Activated naive CD8-positive, alpha-beta T cell treated with anti-CD3 and anti-CD28 coated beads, Interleukin-2, amount 50 U/mL, for 24 hours (primary cell): ENCODE data around the gene ACSL4.
A peak's percentile ranks its signal among the peaks of the same experiment; 100 is the strongest.

Source experiments
- ATAC-seq: fragments of 150-1000 bp; cut with Tn5 transposase; one replicate; pipeline ENCODE4 v1.10.0; 2021
- DNase-seq: peaks from one replicate; pipeline ENCODE4 v3.0.0; 2021
- H3K27ac Mint-ChIP-seq: one replicate; pipeline ENCODE4 v1.8.0; 2021; ENCODE audit warnings: mild to moderate bottlenecking, mixed read lengths
- H3K27me3 Mint-ChIP-seq: one replicate; pipeline ENCODE4 v1.8.0; 2021; ENCODE audit warnings: mixed read lengths
- H3K36me3 Mint-ChIP-seq: one replicate; pipeline ENCODE4 v1.8.0; 2021; ENCODE audit warnings: low read depth, mixed read lengths
- H3K4me1 Mint-ChIP-seq: one replicate; pipeline ENCODE4 v1.8.0; 2021; ENCODE audit warnings: mixed read lengths
- H3K4me3 Mint-ChIP-seq: one replicate; pipeline ENCODE4 v1.8.0; 2021; ENCODE audit warnings: mild to moderate bottlenecking, moderate library complexity, mixed read lengths
- H3K9me3 Mint-ChIP-seq: one replicate; pipeline ENCODE4 v1.8.0; 2021; ENCODE audit warnings: mixed read lengths

The ACSL4 gene

DNA sequence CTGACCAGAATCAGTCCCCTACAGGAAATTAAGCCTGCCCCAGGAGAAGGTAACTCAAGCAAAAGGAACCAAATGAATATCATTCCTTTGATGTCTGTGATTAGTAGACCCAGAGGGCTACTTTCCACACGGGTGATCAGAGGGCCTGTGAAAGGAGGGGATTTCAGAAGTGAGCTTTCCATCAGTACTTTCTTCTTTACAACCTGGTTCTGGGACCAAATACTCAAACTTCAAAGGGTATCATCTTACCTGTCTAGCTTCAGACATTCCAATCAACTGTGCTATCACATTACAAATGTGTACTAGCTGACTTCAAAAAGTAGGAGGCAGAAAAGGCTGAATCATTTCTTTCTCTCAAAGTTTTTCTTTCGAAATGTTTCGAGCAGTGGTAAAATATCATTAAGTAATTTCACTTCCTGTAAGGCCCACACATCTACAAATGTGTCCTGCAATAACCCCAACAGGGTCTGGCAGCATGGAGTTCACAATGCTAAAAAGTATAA is 23.9 kb downstream of the ACSL4 start:
- no peak for DNase-seq
- Mint-ChIP-seq H3K27ac (peak overlapping the region; percentile 82), H3K4me3 (no peak overlapping the region), H3K4me1 (peaks cover 79% of the 10 kb centered on the region), H3K9me3 (no peaks in the 10 kb centered on the region), H3K36me3 (peaks cover 15% of the 10 kb centered on the region), H3K27me3 (no peaks in the 10 kb centered on the region)
- peak; percentile 60 for ATAC-seq

DNA sequence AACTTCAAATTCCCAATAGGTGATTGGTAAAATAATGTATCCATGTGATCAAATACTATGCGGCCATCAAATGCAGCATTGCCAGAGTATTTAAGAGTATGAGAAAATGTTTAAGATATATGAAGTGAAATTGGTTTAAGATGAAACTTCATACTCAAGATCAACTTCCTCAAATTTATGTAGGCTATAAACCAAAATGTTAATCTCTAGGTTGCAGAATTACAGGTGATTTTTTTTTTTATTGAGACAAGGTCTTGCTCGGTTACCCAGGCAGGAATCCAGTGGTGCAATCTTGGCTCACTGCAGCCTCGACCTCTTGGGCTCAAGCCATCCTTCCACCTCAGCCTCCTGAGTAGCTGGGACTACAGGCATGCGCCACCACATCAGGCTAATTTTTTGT is 25.3 kb downstream of the ACSL4 start:
- H3K27me3 Mint-ChIP-seq: no peaks in the 10 kb centered on the region
- H3K9me3 Mint-ChIP-seq: no peaks in the 10 kb centered on the region
- H3K4me3 Mint-ChIP-seq: peak overlapping the region; percentile 40
- DNase-seq (no peak), ATAC-seq (no peak)
- no peak overlapping the region for H3K27ac Mint-ChIP-seq
- H3K36me3 Mint-ChIP-seq: peaks cover 16% of the 10 kb centered on the region
- peaks cover 69% of the 10 kb centered on the region for H3K4me1 Mint-ChIP-seq

- DNase-seq: no peak
- ATAC-seq: no peak
- no peak overlapping the region for H3K27ac Mint-ChIP-seq
- peaks cover 65% of the 10 kb centered on the region for H3K4me1 Mint-ChIP-seq
- no peaks in the 10 kb centered on the region for H3K9me3 Mint-ChIP-seq
- H3K36me3 Mint-ChIP-seq: peaks cover 18% of the 10 kb centered on the region
- H3K27me3 Mint-ChIP-seq: no peaks in the 10 kb centered on the region
- peak overlapping the region; percentile 40 for H3K4me3 Mint-ChIP-seq
These were observed 25.7 kb downstream of the ACSL4 start for GRCh38 chrX:109707319-109707718.

DNA sequence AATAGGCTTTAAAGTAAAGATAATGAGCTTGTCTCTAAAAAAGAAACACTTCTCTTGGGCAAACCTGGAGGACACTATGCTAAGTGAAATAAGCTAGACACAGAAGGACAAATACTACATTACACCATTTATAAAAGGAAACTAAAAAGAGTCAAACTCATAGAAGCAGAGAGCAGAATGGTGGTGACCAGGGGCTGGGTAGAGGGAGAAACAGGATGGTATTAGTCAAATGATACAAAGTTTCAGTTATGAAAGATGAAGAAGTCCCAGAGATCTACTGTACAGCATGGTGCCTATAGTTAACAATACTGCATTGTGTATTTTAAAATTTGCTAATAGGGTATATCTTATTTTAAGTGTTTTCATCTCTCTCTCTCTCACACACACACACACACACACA is 28.5 kb downstream of the ACSL4 start:
- Mint-ChIP-seq H3K4me1 (peaks cover 47% of the 10 kb centered on the region), H3K36me3 (peaks cover 22% of the 10 kb centered on the region), H3K27ac (no peak overlapping the region), H3K4me3 (no peak overlapping the region), H3K9me3 (no peaks in the 10 kb centered on the region), H3K27me3 (no peaks in the 10 kb centered on the region)
- DNase-seq (no peak), ATAC-seq (peak; percentile 43)

- Mint-ChIP-seq H3K27ac (no peak overlapping the region), H3K4me1 (peaks cover 26% of the 10 kb centered on the region), H3K27me3 (no peaks in the 10 kb centered on the region), H3K4me3 (no peak overlapping the region), H3K9me3 (no peaks in the 10 kb centered on the region), H3K36me3 (peaks cover 7% of the 10 kb centered on the region)
- ATAC-seq (no peak), DNase-seq (no peak)
These were observed 35.2 kb downstream of the ACSL4 start for GRCh38 chrX:109697855-109698254.

GRCh38 chrX:109696146-109696740 is 36.8 kb downstream of the ACSL4 start:
- DNase-seq: no peak
- Mint-ChIP-seq H3K27me3 (no peaks in the 10 kb centered on the region), H3K4me3 (no peak overlapping the region), H3K9me3 (no peaks in the 10 kb centered on the region), H3K27ac (no peak overlapping the region), H3K36me3 (peaks cover 2% of the 10 kb centered on the region), H3K4me1 (peaks cover 27% of the 10 kb centered on the region)
- ATAC-seq: no peak

DNA sequence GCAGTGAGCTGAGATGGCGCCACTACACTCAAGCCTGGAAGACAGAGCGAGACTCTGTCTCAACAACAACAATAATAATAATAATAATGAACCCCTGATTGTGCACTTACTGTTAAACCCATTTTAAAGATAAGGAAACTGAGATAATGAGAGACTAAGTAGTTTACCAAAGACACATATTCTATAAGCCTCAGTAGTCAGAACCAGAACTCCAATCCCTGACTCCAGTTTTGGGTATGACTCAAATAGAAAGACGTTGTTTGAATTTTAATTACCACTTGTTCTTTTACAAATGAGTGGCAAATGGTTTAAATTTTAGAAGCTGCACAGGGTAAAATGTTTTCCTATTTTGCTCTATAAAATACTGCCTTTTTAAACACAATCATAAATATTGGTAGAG is 37.4 kb downstream of the ACSL4 start:
- H3K9me3 Mint-ChIP-seq: no peaks in the 10 kb centered on the region
- no peak overlapping the region for H3K4me3 Mint-ChIP-seq
- ATAC-seq (no peak), DNase-seq (no peak)
- H3K36me3 Mint-ChIP-seq: peaks cover 5% of the 10 kb centered on the region
- no peaks in the 10 kb centered on the region for H3K27me3 Mint-ChIP-seq
- peaks cover 31% of the 10 kb centered on the region for H3K4me1 Mint-ChIP-seq
- no peak overlapping the region for H3K27ac Mint-ChIP-seq

DNA sequence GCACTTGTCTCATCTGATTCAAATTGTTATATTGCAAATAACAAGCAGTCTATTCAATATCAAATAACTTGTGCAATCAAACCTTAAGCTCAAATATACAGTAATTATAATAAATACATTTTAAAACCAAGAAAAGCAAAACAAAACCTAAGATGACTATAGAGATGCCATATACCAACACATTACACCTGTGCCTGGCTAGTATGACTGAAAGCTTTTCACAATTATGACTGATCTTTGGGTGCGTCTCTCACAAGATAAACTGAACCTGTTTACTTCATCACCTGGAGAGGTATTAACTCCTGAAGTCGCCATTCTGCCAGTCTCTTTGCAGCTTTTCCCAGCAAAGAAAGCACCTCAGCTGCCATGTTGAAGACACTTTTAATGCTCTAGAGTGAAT is 41.3 kb downstream of the ACSL4 start:
- ATAC-seq (no peak), DNase-seq (no peak)
- Mint-ChIP-seq H3K4me1 (peaks cover 32% of the 10 kb centered on the region), H3K27ac (no peak overlapping the region), H3K9me3 (no peaks in the 10 kb centered on the region), H3K4me3 (no peak overlapping the region), H3K27me3 (no peaks in the 10 kb centered on the region), H3K36me3 (peaks cover 5% of the 10 kb centered on the region)

DNA sequence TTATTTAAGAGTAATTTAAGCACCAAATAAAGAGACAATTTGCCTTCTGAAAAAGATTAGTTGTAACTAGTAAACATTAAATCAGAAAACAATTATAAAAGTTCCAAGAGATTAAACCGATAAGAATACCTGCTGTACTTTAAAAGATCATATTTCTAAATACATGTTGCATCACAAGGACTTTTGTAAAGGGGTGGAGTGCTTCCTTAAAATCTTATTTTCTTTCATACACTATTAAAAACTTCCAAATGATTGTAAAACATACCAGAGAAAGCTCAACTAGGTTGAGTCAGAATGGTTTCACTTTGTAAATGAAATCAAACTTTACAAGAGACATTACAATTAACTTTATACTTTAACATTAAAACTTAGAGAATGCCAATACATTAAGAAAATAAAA is 41.8 kb downstream of the ACSL4 start:
- Mint-ChIP-seq H3K4me3 (no peak overlapping the region), H3K27ac (no peak overlapping the region), H3K36me3 (peaks cover 5% of the 10 kb centered on the region), H3K9me3 (no peaks in the 10 kb centered on the region), H3K27me3 (no peaks in the 10 kb centered on the region), H3K4me1 (peaks cover 29% of the 10 kb centered on the region)
- ATAC-seq (no peak), DNase-seq (no peak)

DNA sequence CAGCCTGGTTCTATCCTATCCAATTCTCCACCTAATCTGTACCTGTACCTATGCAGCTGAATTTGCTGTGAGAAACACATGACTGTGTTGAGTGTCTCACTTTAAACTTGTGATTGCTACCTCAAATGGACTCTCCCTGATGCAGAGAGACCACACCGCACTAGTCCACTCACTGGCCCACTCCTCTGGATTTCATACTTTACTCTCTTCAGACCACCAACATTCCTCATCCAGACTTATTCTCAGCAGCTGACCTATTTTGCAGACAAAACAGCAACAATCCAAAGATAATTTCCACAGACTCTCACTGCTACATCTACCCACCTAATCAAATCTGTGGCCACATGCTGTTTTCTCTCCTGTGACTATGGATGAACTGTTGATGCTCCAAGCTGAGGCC is 45.2 kb downstream of the ACSL4 start:
- no peak for DNase-seq
- peaks cover 11% of the 10 kb centered on the region for H3K36me3 Mint-ChIP-seq
- no peaks in the 10 kb centered on the region for H3K9me3 Mint-ChIP-seq
- peaks cover 34% of the 10 kb centered on the region for H3K4me1 Mint-ChIP-seq
- no peaks in the 10 kb centered on the region for H3K27me3 Mint-ChIP-seq
- H3K27ac Mint-ChIP-seq: no peak overlapping the region
- ATAC-seq: no peak
- H3K4me3 Mint-ChIP-seq: no peak overlapping the region

DNA sequence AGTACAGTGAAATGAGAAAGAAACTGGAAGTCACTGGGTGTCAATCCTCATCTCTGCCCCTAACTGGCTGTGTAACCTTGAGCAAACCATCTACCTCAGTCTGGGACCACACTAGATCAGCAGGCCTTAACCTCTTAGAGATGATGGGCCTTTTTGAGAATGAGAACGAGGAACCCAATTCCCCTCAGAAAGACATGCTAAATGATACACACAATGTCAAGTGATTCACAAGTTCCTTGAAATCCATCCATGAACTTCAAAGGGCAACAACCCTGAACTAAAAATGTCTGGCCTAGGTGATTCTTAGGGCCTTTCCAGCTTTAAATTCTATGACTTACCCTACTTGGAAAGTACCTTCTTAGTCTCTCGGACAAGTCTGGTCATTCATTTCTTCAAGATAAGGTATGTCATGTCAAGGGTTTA is 47.4 kb downstream of the ACSL4 start:
- H3K27ac Mint-ChIP-seq: peak overlapping the region; percentile 79
- no peaks in the 10 kb centered on the region for H3K27me3 Mint-ChIP-seq
- ATAC-seq (peak; percentile 97), DNase-seq (no peak)
- peaks cover 14% of the 10 kb centered on the region for H3K36me3 Mint-ChIP-seq
- H3K9me3 Mint-ChIP-seq: no peaks in the 10 kb centered on the region
- no peak overlapping the region for H3K4me3 Mint-ChIP-seq
- peaks cover 28% of the 10 kb centered on the region for H3K4me1 Mint-ChIP-seq

DNA sequence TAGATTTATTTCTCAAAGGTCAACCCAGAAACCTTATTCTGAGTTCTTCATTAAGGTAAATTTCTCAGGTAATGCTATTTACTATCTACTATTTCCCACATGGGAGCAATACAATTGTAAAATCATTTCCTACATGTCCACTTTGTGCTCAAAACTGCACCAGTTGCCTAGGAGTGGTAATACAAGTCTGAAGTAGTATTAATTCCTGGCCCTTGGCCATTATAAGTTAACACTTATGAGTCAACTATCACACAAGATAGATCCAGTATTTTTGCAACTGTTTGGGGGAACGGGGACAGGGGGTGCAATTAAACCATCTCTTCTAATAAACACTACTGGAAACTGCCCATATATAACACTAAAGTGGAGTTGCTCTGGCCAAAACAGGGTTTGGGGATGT is 48.9 kb downstream of the ACSL4 start:
- no peak overlapping the region for H3K27ac Mint-ChIP-seq
- no peak for DNase-seq
- no peak overlapping the region for H3K4me3 Mint-ChIP-seq
- H3K36me3 Mint-ChIP-seq: peaks cover 14% of the 10 kb centered on the region
- ATAC-seq: no peak
- H3K9me3 Mint-ChIP-seq: no peaks in the 10 kb centered on the region
- no peaks in the 10 kb centered on the region for H3K27me3 Mint-ChIP-seq
- H3K4me1 Mint-ChIP-seq: peaks cover 27% of the 10 kb centered on the region

DNA sequence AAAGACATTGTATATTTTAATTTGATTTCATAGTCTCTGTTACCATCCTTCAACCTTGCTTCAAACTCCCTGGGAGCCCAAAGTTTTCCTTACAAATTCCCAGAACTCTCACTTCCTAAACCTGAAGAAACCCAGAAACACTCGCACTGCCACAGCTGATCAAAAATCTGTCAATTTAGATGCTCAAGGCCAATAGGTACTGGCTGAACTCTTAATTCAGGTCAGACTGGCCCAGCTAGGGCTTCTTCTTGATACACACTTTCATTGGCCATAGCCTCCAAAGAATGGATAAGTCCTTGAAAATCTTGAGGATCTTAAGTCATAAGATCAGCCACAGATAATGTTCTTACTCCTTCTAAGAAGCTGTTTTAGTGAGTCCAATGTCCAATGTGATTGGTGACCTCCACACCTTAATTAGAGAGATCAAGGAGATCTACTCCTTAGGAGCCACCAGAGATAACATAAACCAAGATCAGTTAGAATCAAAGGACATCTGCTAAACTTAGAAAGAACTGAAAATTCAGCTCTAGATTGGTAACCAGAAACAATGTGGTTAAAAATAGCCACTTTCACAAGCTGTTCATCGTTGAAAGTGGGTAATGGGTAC is 51.5 kb downstream of the ACSL4 start:
- Mint-ChIP-seq H3K36me3 (peaks cover 21% of the 10 kb centered on the region), H3K4me3 (no peak overlapping the region), H3K4me1 (peaks cover 19% of the 10 kb centered on the region), H3K9me3 (no peaks in the 10 kb centered on the region), H3K27ac (no peak overlapping the region), H3K27me3 (no peaks in the 10 kb centered on the region)
- ATAC-seq: no peak
- no peak for DNase-seq

DNA sequence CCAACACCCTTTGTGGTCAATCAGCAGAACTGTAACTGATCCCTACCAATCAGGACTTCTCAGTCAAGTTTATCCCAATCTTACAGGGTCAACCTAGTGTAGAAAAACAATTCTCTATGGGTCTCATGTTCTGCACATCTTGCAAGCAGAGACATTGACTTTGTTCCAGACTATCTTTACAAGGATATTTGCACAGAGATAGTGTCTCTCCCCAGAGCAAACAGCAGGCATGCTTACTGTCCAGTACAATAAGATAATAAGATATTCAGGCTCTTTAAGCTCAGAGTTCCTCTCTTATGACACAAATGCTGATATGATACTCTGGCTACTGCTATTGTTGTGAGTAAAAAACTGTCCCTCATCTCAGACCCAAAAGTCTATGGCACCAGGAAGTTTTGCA is 53.2 kb downstream of the ACSL4 start:
- no peak for ATAC-seq
- Mint-ChIP-seq H3K4me1 (peaks cover 6% of the 10 kb centered on the region), H3K36me3 (peaks cover 30% of the 10 kb centered on the region), H3K27me3 (no peaks in the 10 kb centered on the region), H3K27ac (no peak overlapping the region), H3K4me3 (no peak overlapping the region), H3K9me3 (no peaks in the 10 kb centered on the region)
- DNase-seq: no peak

DNA sequence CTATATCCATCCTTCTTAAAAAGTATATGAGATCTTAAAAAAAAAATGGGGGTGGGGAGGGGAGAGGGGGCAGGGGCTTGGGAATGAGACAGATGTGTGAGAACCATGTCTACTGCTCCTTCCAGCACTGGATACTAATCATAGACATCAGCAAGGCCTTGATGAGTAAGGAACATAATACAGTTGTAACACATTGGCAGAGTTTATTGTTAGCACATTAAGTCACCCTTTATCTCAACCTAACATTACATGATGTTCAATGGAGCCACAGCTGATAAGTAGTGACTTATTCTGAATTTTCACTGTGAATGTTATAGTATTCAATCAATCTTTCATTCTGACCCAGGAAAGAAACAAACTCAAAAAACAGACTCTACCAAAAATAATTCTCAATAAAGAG is 60.8 kb downstream of the ACSL4 start:
- no peak for ATAC-seq
- H3K4me3 Mint-ChIP-seq: no peak overlapping the region
- H3K36me3 Mint-ChIP-seq: peaks cover 32% of the 10 kb centered on the region
- H3K4me1 Mint-ChIP-seq: no peaks in the 10 kb centered on the region
- no peaks in the 10 kb centered on the region for H3K27me3 Mint-ChIP-seq
- H3K9me3 Mint-ChIP-seq: no peaks in the 10 kb centered on the region
- H3K27ac Mint-ChIP-seq: no peak overlapping the region
- no peak for DNase-seq
